Glutamatergic neuron (in vitro differentiated cells): ENCODE measurements around the gene BIRC6. TPM values are rescaled to one million over a fixed set of nuclear protein-coding genes. Genes with fewer than 3 reads are reported as not detected.

Experiments
- DNase-seq: peaks from one replicate; pipeline ENCODE4 v3.0.0; 2022
- H3K27ac Mint-ChIP-seq: one replicate; pipeline ENCODE4 v1.8.0; 2020; ENCODE audit warnings: mild to moderate bottlenecking, mixed read lengths, inconsistent platforms; ENCODE audit not compliant: unreplicated experiment
- H3K27me3 Mint-ChIP-seq: one replicate; pipeline ENCODE4 v1.8.0; 2020; ENCODE audit warnings: mild to moderate bottlenecking, moderate library complexity, mixed read lengths, inconsistent platforms; ENCODE audit not compliant: unreplicated experiment
- H3K36me3 Mint-ChIP-seq: one replicate; pipeline ENCODE4 v1.8.0; 2020; ENCODE audit warnings: mild to moderate bottlenecking, mixed read lengths, inconsistent platforms; ENCODE audit not compliant: unreplicated experiment
- H3K4me1 Mint-ChIP-seq: one replicate; pipeline ENCODE4 v1.8.0; 2020; ENCODE audit warnings: mild to moderate bottlenecking, low read depth, mixed read lengths, inconsistent platforms; ENCODE audit not compliant: unreplicated experiment
- H3K4me3 Mint-ChIP-seq: one replicate; pipeline ENCODE4 v1.8.0; 2020; ENCODE audit warnings: mild to moderate bottlenecking, mixed read lengths, inconsistent platforms; ENCODE audit not compliant: unreplicated experiment
- H3K9me3 Mint-ChIP-seq: one replicate; pipeline ENCODE4 v1.8.0; 2020; ENCODE audit warnings: mild to moderate bottlenecking, moderate library complexity, mixed read lengths, inconsistent platforms; ENCODE audit not compliant: unreplicated experiment
- CTCF ChIP-seq: fragments of 200-600 bp; sonication (generic); IDR thresholded peaks from one replicate; pipeline ENCODE4 v1.5.0; 2021; ENCODE audit not compliant: partially characterized antibody, unreplicated experiment
- total RNA-seq: library from RNA; stranded (reverse); fragmentation: NEBNext Ultra II Directional; extraction: Animal tissue kit (Norgen Biotek cat#: 25700); gene quantifications from one replicate; pipeline ENCODE4 v1.2.1, GENCODE V29; 2021; ENCODE audit not compliant: unreplicated experiment

Gene BIRC6
- total RNA-seq, 1 donor from 2014 or later, result 124 TPM

GRCh38 chr2:32614084-32614483, 257.3 kb downstream of the BIRC6 start:
- H3K36me3 Mint-ChIP-seq, result no peaks in the 10 kb centered on the region
- no peak for TF ChIP-seq CTCF
- H3K27ac Mint-ChIP-seq, result no peak overlapping the region
- no peak for DNase-seq
- peaks cover 3% of the 10 kb centered on the region for H3K27me3 Mint-ChIP-seq
- H3K4me3 Mint-ChIP-seq, result no peak overlapping the region
- no peaks in the 10 kb centered on the region for H3K9me3 Mint-ChIP-seq
- H3K4me1 Mint-ChIP-seq, result no peaks in the 10 kb centered on the region

- TF ChIP-seq CTCF, result no peak
- Mint-ChIP-seq H3K9me3 (peaks cover 3% of the 10 kb centered on the region), H3K36me3 (no peaks in the 10 kb centered on the region), H3K4me1 (no peaks in the 10 kb centered on the region), H3K27me3 (peaks cover 4% of the 10 kb centered on the region), H3K27ac (no peak overlapping the region), H3K4me3 (no peak overlapping the region)
- no peak for DNase-seq
These were observed 260.9 kb downstream of the BIRC6 start for GRCh38 chr2:32617599-32618189.

GRCh38 chr2:32622570-32623310, 265.9 kb downstream of the BIRC6 start:
- no peak overlapping the region for H3K27ac Mint-ChIP-seq

GRCh38 chr2:32623311-32623706, 266.5 kb downstream of the BIRC6 start:
- Mint-ChIP-seq H3K9me3 (peaks cover 3% of the 10 kb centered on the region), H3K36me3 (no peaks in the 10 kb centered on the region), H3K27me3 (peaks cover 7% of the 10 kb centered on the region), H3K4me3 (no peak overlapping the region), H3K4me1 (no peaks in the 10 kb centered on the region), H3K27ac (no peak overlapping the region)
- DNase-seq, result no peak
- no peak for TF ChIP-seq CTCF

More at GRCh38 chr2:32622570-32623310, 265.9 kb downstream of the BIRC6 start:
- no peak for DNase-seq
- TF ChIP-seq CTCF, result no peak
- H3K4me3 Mint-ChIP-seq, result no peak overlapping the region
- no peaks in the 10 kb centered on the region for H3K4me1 Mint-ChIP-seq
- no peaks in the 10 kb centered on the region for H3K36me3 Mint-ChIP-seq
- H3K27me3 Mint-ChIP-seq, result peaks cover 7% of the 10 kb centered on the region
- peaks cover 3% of the 10 kb centered on the region for H3K9me3 Mint-ChIP-seq

- Mint-ChIP-seq H3K36me3 (no peaks in the 10 kb centered on the region), H3K4me1 (no peaks in the 10 kb centered on the region), H3K27me3 (peaks cover 7% of the 10 kb centered on the region), H3K27ac (no peak overlapping the region), H3K4me3 (no peak overlapping the region), H3K9me3 (peaks cover 3% of the 10 kb centered on the region)
- TF ChIP-seq CTCF, result no peak
- DNase-seq, result no peak
These were observed 268.0 kb downstream of the BIRC6 start for GRCh38 chr2:32624812-32625211.
